Measurements from ENCODE around the gene ZNF490.
"Not testable (repeated sequence)": the region's sequence is repeated elsewhere in the genome, so short reads cannot be mapped to it uniquely, and the experiment has no call there.

The ZNF490 gene

DNA sequence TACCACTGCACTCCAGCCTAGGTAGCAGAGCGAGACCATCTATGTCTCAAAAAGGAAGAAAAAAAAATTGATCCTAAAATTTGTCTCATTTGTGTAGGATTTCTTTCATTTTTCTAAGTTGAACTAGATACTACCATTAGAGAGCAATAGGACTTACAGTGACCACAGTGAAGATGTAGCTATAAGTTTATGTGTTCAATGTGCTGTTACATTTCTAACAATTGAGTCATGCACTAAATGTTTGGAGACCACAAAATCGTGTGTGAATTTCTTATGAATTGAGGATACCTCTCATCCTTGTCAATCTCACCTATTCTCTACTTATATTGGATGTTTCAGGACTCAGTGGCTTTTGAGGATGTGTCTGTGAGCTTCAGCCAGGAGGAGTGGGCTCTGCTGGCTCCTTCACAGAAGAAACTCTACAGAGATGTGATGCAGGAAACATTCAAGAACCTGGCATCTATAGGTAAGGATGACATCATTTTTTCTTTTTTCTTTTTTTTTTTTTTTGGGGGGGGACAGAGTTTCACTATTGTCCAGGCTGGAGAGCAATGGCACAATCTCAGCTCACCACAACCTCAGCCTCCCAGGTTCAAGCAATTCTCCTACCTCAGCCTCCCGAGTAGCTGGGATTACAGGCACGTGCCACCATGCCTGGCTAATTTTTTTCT, 12.9 kb upstream of the ZNF490 start:
- DNase-seq (ENCODE audit: extremely low read depth in 1 of 2, low read depth in 1 of 2), result no peak

DNA sequence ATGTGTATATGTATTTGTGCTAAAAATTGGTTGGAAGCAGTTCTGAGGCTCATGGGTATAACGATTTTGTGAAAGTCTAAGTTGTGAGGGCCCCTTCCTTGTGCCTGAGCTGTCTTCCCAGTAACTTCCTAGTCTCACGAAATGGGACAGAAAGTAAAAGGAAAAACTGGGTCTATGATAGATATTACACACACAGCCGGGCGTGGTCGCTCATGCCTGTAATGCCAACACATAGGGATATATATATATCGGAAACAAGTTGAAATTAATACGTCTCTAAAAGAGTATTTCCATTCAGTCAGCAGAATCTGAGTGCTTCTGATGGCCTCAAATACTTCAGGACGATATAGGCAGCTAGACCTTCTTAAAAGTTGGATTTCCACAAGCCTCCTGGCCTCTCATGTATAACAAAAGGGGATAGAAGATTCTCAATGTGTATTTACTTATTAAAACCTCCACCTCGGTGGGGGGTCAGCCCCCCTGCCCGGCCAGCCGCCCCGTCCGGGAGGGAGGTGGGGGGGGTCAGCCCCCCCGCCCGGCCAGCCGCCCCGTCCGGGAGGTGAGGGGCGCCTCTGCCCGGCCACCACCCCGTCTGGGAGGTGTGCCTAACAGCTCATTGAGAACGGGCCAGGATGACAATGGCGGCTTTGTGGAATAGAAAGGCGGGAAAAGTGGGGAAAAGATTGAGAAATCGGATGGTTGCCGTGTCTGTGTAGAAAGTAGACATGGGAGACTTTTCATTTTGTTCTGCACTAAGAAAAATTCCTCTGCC, 10.8 kb upstream of the ZNF490 start:
- not testable (repeated sequence) for DNase-seq (ENCODE audit: extremely low read depth in 1 of 2, low read depth in 1 of 2)

DNA sequence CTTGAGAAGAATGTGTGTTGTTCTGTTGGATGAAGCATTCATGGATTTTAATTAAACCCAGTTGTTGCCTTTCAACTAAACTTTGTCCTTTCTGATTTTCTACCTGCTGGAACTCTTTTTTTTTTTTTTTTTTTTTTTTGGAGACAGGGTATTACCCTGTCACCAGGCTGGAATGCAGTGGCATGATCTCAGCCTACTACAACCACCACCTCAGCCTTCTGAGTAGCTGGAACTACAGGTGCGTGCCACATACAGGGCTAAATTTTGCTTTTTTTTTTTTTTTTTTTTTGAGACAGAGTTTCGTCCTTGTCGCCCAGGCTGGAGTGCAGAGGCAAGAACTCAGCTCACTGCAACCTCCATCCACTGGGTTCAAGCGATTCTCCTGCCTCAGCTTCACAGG, 7.0 kb upstream of the ZNF490 start:
- DNase-seq (ENCODE audit: extremely low read depth in 1 of 2, low read depth in 1 of 2), result no peak

DNA sequence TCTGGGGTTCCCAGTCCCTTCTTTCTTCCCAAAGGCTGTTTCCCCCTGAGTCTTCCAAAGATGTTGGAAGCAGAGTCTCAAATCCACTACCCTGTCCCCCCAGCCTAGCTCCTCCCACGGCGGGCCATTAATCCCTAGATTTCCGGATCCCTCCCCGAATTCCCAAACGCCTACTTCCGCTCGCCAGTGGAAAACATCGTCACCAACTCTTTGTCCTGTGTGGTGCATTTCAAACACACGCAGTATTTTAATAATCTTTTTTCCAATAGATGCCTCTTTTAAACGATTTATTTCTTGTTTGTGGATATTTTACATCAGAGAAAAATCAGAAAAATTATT, 717 bp upstream of the ZNF490 start:
- no peak for DNase-seq (ENCODE audit: extremely low read depth in 1 of 2, low read depth in 1 of 2)

DNA sequence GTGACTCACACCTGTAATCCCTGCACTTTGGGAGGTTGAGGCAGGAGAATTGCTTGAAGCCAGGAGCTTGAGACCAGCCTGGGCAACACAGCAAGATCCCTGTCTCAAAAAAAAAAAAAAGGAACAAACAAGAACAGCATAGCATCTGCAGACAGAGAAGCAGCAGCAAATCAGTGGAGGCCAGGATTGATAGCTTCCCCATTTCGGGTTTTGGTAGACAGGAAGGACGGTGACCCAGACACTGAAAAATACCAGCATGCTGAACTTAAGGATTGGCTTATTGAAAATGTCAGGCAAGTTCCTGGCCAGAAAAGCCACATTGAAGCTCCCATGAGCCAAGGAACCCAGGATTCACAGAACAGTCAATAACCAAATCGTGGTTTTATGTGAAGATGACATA, 3.0 kb downstream of the ZNF490 start:
- no peak for DNase-seq (ENCODE audit: extremely low read depth in 1 of 2, low read depth in 1 of 2)

DNA sequence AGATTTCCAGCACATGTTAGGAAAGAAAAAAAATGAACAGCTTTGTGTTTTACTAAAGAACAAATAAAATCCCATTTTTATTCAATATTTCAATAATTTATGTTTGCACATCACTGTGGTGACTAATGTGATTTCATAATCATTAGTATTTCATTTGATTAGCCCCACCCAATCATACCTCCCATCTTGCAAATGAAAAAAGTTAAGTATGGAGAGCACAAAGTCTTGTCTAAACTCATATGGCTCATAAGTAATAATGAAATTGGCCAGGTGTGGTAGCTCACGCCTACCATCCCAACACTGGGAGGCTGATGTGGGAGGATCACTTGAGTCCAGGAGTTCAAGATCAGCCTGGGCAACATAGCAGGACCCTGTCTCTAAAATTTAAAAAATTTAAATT, 3.8 kb downstream of the ZNF490 start:
- DNase-seq (ENCODE audit: extremely low read depth in 1 of 2, low read depth in 1 of 2), result no peak

DNA sequence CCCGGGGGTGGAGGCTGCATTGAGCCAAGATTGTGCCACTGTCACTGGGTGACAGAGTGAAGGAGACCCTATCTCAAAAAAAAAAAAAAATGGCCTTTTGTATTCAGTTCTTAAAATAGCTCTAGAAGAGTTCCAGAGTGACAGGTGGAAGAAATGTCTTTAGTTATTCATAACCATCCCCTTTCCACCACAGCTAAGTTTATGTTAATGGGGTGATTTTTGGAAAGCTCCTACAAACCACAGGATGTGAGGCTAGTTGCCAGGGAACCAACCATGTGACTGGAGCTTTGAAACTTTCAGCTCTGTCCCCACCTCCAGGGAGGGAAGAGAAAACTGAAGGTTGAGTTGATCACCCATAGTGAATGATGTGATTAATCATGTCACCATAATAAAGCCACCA, 6.9 kb downstream of the ZNF490 start:
- peak in 1 of 2 donors; percentile 45 for DNase-seq (ENCODE audit: extremely low read depth in 1 of 2, low read depth in 1 of 2)

DNA sequence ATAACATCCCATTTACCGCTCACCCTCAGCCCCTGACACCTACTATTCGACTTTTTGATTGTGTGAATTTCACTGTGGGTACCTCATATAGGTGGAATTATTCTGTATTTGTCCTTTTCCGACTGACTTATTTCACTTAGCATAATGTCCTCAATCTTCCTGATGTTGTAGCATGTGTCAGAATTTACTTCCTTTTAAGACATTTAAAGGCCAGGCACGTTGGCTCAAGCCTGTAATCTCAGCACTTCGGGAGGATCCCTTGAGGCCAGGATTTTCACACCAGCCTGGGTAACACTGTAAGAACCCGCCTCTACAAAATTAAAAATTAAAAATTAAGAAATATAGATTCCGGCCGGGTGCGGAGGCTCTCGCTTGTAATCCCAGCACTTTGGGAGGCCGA, 13.0 kb downstream of the ZNF490 start:
- DNase-seq (ENCODE audit: extremely low read depth in 1 of 2, low read depth in 1 of 2), result no peak

DNA sequence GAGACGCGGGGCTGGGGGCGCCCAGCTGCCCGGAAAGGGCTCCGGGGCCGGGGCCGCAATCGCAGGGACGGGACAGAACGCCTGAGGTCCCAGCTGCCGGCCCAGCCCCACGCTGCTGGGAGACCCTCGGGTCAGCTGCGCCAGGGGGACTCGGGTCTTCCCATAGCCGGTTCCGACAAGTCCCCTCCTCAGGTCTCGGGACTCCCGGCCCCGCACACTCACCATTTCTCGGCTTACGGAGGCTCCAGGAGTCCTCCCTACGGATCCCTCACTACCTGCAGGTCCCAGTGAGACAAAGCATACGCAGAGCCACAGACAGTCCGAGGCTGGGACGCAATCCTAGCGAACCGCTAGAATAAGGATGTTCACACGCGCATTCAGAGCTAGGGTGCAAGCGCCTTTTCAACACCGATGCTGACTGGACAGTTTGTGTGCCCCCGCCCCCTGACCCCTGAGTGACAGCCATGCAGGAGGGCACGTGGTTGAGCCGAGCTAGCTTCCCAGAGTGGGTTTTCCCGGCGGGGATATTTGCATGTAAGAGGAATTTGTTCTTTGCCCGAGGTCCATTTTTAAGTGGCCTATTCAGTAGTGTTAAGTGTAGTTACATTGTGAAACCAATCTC, 13.6 kb downstream of the ZNF490 start:
- no peak for DNase-seq (ENCODE audit: extremely low read depth in 1 of 2, low read depth in 1 of 2)

DNA sequence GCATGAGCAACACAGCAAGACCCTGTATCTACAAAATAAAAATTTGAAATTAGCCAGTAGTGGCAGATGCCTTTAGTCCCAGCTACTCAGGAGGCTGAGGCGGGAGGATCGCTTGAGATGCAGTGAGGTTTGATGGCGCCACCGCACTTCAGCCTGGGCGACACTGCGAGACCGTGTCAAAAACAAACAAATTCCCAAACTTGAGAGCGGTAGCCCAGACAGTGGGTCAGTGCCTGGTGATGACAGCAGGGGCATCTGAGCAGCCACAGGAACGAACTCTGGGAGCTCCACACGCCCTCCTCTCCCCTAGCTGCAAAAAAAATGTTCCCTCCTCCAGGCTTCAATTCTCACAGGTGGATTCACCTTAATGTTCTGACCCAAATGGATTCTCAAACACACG, 14.1 kb downstream of the ZNF490 start:
- no peak for DNase-seq (ENCODE audit: extremely low read depth in 1 of 2, low read depth in 1 of 2)

DNA sequence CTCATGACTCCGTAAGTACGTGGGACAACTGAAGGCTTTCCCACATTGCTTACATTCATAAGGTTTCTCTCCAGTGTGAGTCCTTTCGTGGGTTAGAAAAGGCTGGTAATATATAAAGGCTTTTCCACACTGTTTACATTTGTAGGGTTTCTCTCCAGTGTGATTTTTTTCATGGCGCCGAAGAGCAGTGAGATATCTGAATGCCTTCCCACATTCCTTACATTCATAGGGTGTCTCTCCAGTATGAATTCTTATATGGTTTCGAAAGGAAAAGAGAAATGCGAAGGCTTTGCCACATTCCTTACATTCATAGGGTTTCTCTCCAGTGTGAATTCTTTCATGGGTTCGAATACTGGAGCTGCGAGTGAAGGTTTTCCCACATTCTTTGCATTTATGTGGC, 29.5 kb downstream of the ZNF490 start:
- no peak for DNase-seq (ENCODE audit: extremely low read depth in 1 of 2, low read depth in 1 of 2)

DNA sequence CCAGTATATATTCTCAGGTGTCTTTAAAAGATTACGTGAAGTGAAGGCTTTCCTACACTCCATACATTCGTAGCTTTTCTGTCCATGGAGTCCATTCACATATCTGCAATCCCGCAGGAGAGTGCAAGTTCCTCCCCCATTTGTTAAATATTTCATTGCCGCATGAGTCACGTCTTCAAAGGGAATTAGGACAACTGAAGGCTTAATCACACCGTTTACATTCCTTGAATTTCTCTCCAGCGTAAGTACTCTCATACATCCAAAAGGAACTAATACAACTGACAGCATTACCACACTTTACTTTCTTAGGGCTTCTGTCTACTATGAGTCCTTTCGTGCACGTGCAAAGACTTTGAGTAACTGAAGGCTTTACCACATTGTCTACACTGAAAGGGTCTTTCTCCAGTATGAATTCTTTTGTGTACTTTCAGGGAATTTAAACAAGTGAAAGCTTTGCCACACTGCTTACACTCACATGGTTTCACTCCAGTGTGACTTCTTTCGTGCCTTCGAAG, 30.4 kb downstream of the ZNF490 start:
- DNase-seq (ENCODE audit: extremely low read depth in 1 of 2, low read depth in 1 of 2), result no peak

DNA sequence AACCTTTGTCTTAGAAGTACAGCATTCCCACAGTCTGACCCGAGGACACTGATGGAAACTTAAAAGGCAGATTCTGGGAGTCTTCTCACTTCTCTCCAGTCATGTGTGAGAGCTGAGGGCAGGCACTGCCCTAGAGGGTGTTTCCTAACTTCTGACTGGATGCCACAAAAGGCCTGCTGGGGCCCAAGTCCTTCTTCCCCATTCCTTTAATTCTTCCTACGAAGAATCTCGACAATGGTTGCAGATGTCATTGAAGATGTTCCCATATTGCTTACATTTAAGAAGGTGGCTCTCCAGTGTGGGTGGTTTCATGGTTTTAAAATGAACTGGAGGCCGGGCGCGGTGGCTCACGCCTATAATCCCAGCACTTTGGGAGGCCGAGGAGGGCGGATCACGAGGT, 32.0 kb downstream of the ZNF490 start:
- DNase-seq (ENCODE audit: extremely low read depth in 1 of 2, low read depth in 1 of 2), result no peak

DNA sequence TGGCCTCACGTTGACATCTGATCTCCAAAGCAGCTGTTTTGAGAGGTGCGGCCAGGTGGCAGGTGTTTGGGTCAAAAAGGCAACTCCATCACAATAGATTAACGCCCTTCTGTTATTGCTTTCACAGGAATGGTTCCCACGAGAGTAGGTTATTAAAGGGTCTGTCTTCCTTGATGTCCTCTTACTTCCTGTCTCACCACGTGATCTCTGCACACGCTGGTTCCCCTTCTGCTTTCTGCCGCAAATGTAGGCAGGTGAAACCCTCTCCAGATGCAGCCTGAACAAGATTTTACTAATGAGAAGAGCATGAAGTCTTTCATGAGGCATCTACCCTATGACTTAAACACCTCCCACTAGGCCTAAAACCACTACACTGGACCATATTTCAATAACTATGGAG, 36.6 kb downstream of the ZNF490 start:
- DNase-seq (ENCODE audit: extremely low read depth in 1 of 2, low read depth in 1 of 2), result no peak

DNA sequence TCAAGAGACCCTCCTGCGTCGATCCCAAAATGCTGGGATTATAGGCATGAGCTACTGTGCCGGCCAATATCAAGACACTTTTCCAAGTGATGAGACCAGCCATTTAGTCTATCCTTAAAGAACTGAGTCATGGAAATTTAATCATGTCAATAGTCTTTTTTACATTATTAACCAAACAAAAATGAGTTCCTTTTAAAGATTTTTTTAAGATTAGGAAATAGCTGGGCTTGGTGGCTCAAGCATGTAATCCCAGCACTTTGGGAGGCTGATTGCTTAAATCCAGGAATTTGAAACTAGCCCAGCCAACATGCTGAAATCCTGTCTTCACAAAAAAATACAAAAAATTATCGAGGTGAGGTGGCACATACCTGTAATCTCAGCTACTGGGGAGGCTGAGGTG, 42.7 kb downstream of the ZNF490 start:
- DNase-seq (ENCODE audit: extremely low read depth in 1 of 2, low read depth in 1 of 2), result no peak

DNA sequence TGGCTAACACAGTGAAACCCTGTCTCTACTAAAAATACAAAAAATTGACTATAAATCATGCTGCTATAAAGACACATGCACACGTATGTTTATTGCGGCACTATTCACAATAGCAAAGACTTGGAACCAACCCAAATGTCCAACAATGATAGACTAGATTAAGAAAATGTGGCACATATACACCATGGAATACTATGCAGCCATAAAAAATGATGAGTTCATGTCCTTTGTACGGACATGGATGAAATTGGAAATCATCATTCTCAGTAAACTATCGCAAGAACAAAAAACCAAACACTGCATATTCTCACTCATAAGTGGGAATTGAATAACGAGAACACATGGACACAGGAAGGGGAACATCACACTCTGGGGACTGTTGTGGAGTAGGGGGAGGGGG, 44.2 kb downstream of the ZNF490 start:
- not testable (repeated sequence) for DNase-seq (ENCODE audit: extremely low read depth in 1 of 2, low read depth in 1 of 2)

DNA sequence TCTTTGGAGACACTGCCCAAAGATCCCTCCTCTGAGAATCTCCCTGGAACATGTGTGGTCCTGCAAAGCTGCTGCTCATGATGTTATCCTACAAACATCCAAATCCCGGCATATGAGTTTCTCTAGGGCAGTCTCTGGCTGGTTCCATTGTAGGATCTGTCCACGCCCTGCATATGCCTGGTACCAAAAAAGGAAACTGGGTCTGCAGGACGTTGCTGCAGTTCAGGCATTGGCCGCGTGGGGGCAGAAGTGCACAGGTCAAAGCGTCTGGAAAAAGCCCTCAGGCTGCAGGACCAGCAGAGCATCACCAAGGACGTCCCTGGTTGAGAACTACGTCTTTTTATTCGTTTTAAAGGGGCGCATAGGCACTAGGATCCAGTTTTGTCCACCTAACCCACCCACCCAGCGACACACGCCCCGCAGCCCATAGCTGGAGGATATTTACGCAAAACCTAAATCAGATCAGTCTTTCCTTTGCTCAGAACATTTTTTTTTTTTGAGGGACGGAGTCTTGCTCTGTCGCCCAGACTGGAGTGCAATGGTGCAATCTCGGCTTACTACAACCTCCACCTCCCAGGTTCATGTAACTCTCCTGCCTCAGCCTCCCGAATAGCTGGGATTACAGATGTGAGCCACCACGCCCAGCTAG, 46.5 kb downstream of the ZNF490 start:
- peak; percentile 69 to 82 for DNase-seq (ENCODE audit: extremely low read depth in 1 of 2, low read depth in 1 of 2)

DNA sequence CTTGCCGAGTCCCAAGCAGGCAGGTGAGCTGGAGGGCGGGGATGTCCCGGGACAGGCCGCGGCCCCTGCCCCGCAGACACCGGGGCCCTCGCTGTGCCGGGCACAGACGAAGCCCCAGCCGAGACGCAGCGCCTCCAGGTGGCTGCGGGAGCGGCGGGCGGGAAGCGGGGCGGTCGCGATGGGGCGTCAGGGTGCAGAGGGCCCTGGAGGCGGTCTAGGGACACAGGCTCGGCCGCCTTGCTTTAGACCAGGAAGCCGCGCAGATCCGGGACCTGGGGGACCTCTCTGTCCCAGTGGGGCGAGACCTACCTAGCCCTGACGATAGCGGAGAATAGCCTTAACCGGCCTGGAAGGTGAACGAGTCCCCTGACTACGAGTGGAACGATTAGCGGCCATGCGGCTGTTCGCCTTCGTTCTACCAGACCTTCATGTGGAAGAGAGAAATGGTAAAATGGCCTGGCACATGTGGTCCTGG, 55.1 kb downstream of the ZNF490 start:
- no peak for DNase-seq (ENCODE audit: extremely low read depth in 1 of 2, low read depth in 1 of 2)

DNA sequence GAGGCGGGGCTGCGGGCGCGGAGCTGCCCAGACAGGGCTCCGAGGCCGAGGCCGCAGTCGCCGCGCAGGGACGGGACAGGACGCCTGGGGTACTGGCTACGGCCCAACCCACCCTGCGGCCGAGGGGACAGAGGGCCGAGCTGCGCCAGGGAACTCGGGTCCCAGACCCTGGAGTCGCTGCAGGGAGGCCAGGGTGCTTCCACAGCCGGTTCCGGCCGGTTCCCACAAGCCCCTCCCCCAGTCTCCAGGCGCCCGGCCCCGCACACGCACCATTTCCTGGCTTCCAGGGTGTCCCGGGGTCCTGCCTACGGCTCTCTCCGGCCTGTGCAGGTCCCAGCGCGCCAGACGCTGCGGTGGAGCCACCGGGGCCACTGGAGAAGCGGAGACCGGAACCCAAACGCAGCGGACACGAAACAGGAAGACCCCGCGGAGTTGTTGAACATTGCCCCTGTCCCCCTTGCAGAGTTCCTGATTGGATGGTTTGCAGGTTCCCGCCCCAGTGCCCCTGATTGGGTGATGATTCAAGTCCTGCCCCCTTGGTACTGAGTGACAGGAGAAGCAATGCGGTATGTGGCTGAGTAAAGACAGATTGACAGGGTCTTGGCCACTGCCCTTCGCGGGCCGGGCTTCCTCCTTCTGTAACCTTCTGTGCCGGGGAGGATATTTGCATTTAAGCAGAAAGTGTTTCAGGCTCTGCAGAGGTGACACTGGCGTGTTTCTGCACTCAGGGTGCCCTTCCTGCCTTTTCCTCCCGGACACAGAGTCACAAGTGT, 59.4 kb downstream of the ZNF490 start, which contains the start of gene ZNF564:
TSS of gene ZNF564 (minus strand) at position 423 of the 773 bp plus-strand sequence. CDS start at position 273, 150 bp downstream.
- peak; percentile 78 to 94 for DNase-seq (ENCODE audit: extremely low read depth in 1 of 2, low read depth in 1 of 2)

DNA sequence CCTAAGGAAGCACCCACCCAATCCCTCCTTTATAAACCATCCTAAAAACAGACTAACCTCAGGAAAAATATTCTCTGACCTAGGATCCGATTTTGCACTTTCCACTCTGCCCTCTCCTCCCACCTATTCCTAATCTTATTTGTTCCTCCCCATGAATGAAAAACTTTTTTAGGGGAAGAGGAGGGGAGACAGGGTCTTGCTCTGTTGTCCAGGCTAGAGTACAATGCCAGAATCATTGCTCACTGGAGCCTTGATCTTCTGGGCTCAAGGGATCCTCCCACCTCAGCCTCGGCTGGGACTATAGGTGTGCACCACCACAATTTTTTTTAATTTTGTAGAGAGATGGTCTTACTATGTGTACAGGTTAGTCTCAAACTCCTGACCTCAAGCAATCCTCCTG, 63.7 kb downstream of the ZNF490 start:
- DNase-seq (ENCODE audit: extremely low read depth in 1 of 2, low read depth in 1 of 2), result no peak

DNA sequence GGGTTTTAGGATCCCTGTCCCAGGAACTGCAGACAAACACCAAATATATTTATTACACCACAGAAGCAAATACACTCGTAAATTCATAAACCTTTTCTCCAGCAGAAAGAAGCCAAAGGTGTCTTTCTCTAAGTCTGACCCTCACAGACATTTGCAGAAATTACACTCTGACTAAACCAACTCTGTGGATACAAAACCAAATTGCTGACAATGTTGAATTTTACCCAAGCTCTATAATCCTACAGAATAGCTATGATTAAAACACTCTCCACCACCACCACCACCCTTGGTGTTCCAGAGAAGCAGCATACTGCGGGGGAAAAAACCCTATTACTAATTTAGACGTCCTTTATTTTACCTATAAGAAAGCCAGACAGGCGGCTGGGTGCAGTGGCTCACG, 64.5 kb downstream of the ZNF490 start:
- DNase-seq (ENCODE audit: extremely low read depth in 1 of 2, low read depth in 1 of 2), result no peak
